ENCODE data around the gene MYLIP. TPM values are rescaled to one million over a fixed set of nuclear protein-coding genes. Genes with fewer than 3 reads are reported as not detected.

The MYLIP gene
- total RNA-seq, 6 experiments from 2014 or later = 0.80 to 1.2 (median 1.0) TPM

DNA sequence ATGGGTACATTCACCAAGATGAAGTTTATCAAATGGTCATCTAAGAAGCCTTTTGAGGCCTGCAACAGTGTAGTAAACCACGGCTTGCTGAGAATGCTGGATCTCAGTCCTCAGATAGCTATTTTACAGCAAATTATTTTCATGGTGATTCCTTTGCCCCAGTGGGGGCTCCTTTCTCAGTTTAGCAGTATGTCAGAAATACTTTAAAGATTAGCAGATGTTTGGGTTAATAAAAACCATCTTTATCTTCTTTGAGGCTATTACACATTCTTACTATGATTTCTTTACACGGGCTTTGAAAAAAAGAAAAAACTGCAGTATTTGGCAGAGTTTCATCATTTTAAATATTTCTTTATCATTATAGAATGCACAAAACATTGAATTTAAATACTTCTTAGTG lies 10.7 kb downstream of the MYLIP start:
- no peak for DNase-seq
- TF ChIP-seq CTCF (IDR thresholded peaks at IDR 0.05) = no peak
- Mint-ChIP-seq H3K27me3 (ENCODE audit: insufficient read depth) (peaks cover 22% of the 10 kb centered on the region), H3K27ac (no peak overlapping the region), H3K9me3 (no peaks in the 10 kb centered on the region), H3K4me3 (no peak overlapping the region), H3K36me3 (ENCODE audit: low read depth) (peaks cover 13% of the 10 kb centered on the region; the same call in 1 of the 2 replicates), H3K4me1 (ENCODE audit: low read depth) (peaks cover 25% of the 10 kb centered on the region)

DNA sequence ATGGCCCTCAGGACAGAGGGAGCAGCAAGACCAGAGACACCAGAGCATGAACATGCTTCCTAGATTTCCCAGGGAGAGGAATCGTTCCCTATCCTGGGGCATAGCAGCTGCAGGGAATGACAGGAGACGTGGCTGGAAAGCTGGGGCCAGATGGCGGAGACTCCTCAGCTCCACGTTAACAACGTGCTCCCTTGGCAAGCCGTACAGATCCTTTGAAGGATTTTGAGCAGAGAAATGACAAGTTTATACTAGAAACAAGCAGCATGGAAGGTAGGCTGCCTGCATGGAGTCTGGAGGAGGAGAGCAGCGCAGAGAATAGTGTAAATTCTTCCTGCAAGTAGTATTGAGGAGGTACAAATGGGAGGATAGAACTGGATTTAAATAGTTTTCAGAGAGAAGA lies 11.7 kb downstream of the MYLIP start:
- H3K27ac Mint-ChIP-seq = no peak overlapping the region
- H3K4me3 Mint-ChIP-seq = no peak overlapping the region
- peaks cover 13% of the 10 kb centered on the region; the same call in 1 of the 2 replicates for H3K36me3 Mint-ChIP-seq (ENCODE audit: low read depth)
- TF ChIP-seq CTCF (IDR thresholded peaks at IDR 0.05) = no peak
- H3K27me3 Mint-ChIP-seq (ENCODE audit: insufficient read depth) = peaks cover 19% of the 10 kb centered on the region
- H3K9me3 Mint-ChIP-seq = no peaks in the 10 kb centered on the region
- no peak for DNase-seq
- peaks cover 20% of the 10 kb centered on the region for H3K4me1 Mint-ChIP-seq (ENCODE audit: low read depth)

DNA sequence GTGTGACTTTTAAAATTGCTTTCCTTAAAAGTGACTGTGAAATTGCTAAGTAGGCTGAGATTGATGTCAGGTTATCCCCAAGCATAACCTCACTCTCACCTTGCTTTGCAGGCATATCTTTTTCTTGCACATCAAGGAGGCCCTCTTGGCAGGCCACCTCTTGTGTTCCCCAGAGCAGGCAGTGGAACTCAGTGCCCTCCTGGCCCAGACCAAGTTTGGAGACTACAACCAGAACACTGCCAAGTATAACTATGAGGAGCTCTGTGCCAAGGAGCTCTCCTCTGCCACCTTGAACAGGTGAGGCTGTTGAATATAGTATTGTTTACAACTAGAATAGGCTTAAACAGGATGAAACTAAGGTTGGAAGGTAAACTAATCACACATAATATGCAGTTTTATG lies 12.6 kb downstream of the MYLIP start:
- no peaks in the 10 kb centered on the region for H3K9me3 Mint-ChIP-seq
- TF ChIP-seq CTCF (IDR thresholded peaks at IDR 0.05) = no peak
- H3K4me3 Mint-ChIP-seq = no peak overlapping the region
- peaks cover 19% of the 10 kb centered on the region for H3K27me3 Mint-ChIP-seq (ENCODE audit: insufficient read depth)
- no peak for DNase-seq
- H3K36me3 Mint-ChIP-seq (ENCODE audit: low read depth) = peaks cover 13% of the 10 kb centered on the region; the same call in 1 of the 2 replicates
- H3K27ac Mint-ChIP-seq = no peak overlapping the region
- H3K4me1 Mint-ChIP-seq (ENCODE audit: low read depth) = peaks cover 16% of the 10 kb centered on the region

DNA sequence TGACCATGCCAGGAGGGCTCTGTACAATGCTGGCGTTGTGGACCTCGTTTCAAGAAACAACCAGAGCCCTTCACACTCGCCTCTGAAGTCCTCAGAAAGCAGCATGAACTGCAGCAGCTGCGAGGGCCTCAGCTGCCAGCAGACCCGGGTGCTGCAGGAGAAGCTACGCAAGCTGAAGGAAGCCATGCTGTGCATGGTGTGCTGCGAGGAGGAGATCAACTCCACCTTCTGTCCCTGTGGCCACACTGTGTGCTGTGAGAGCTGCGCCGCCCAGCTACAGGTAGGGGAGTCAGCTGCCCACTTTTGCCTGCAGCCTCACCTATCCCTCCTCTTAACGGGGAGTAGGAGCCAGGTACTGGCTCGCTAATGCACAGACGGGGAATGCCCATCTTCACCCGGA lies 16.2 kb downstream of the MYLIP start:
- DNase-seq = no peak

GRCh38 chr6:16146028-16146427 lies 17.1 kb downstream of the MYLIP start:
- TF ChIP-seq CTCF (IDR thresholded peaks at IDR 0.05) = no peak
- no peaks in the 10 kb centered on the region for H3K4me1 Mint-ChIP-seq (ENCODE audit: low read depth)
- no peak overlapping the region for H3K4me3 Mint-ChIP-seq
- H3K27ac Mint-ChIP-seq = no peak overlapping the region
- peaks cover 13% of the 10 kb centered on the region; the same call in 1 of the 2 replicates for H3K36me3 Mint-ChIP-seq (ENCODE audit: low read depth)
- DNase-seq = no peak
- H3K9me3 Mint-ChIP-seq = no peaks in the 10 kb centered on the region
- peaks cover 21% of the 10 kb centered on the region for H3K27me3 Mint-ChIP-seq (ENCODE audit: insufficient read depth)

More for the DNA sequence above, 16.2 kb downstream of the MYLIP start:
- Mint-ChIP-seq H3K27ac (no peak overlapping the region), H3K36me3 (ENCODE audit: low read depth) (peaks cover 13% of the 10 kb centered on the region; the same call in 1 of the 2 replicates), H3K4me3 (no peak overlapping the region), H3K27me3 (ENCODE audit: insufficient read depth) (peaks cover 19% of the 10 kb centered on the region), H3K4me1 (ENCODE audit: low read depth) (no peaks in the 10 kb centered on the region), H3K9me3 (no peaks in the 10 kb centered on the region)
- no peak for TF ChIP-seq CTCF (IDR thresholded peaks at IDR 0.05)

- Mint-ChIP-seq H3K27me3 (ENCODE audit: insufficient read depth) (peaks cover 24% of the 10 kb centered on the region), H3K27ac (no peak overlapping the region), H3K9me3 (no peaks in the 10 kb centered on the region), H3K4me1 (ENCODE audit: low read depth) (no peaks in the 10 kb centered on the region), H3K36me3 (ENCODE audit: low read depth) (peaks cover 13% of the 10 kb centered on the region; the same call in 1 of the 2 replicates), H3K4me3 (no peak overlapping the region)
- DNase-seq = no peak
- TF ChIP-seq CTCF (IDR thresholded peaks at IDR 0.05) = no peak
Measured at GRCh38 chr6:16146527-16146955, 17.7 kb downstream of the MYLIP start.

Measured in HFFc6 (cell line).